NCI-H1436 treated with DMSO at 0.1 percent for 48 hours (cell line): Measurements from ENCODE around the gene EFNB3.

Experiments
- DNase-seq: peaks from one replicate; lab custom pipeline; 2025; lab: John Stamatoyannopoulos, UW

The EFNB3 gene

GRCh38 chr17:7700510-7700909, 4.5 kb upstream of the EFNB3 start:
- DNase-seq, result no peak

GRCh38 chr17:7701681-7702080, 3.3 kb upstream of the EFNB3 start:
- no peak for DNase-seq

GRCh38 chr17:7702776-7703175, 2.2 kb upstream of the EFNB3 start:
- no peak for DNase-seq

- peak; percentile 11 for DNase-seq
Measured at GRCh38 chr17:7703584-7704479, 1.2 kb upstream of the EFNB3 start.

GRCh38 chr17:7705269-7706255, 560 bp downstream of the EFNB3 start:
- no peak for DNase-seq

GRCh38 chr17:7706631-7707354, 1.8 kb downstream of the EFNB3 start:
- no peak for DNase-seq

GRCh38 chr17:7707446-7707845, 2.4 kb downstream of the EFNB3 start:
- no peak for DNase-seq

- DNase-seq, result no peak
Measured at GRCh38 chr17:7707858-7708750, 3.1 kb downstream of the EFNB3 start.

- no peak for DNase-seq
Measured at GRCh38 chr17:7709031-7709430, 4.0 kb downstream of the EFNB3 start.

- no peak for DNase-seq
Measured at GRCh38 chr17:7710301-7710700, 5.3 kb downstream of the EFNB3 start.

- no peak for DNase-seq
Measured at GRCh38 chr17:7711051-7711755, 6.2 kb downstream of the EFNB3 start.

GRCh38 chr17:7712111-7712771, 7.2 kb downstream of the EFNB3 start:
- DNase-seq, result no peak

- DNase-seq, result no peak
Measured at GRCh38 chr17:7713782-7714181, 8.8 kb downstream of the EFNB3 start.

GRCh38 chr17:7714721-7715594, 10.0 kb downstream of the EFNB3 start:
- DNase-seq, result no peak

- no peak for DNase-seq
Measured at GRCh38 chr17:7715936-7716886, 11.2 kb downstream of the EFNB3 start.

GRCh38 chr17:7716901-7717755, 12.1 kb downstream of the EFNB3 start, which contains the start of gene DNAH2:
DNAH2 (plus strand) TSS chr17:7717744; CDS start chr17:7719735, 1,991 bp downstream.
- DNase-seq, result peak; percentile 66
